Osteocyte (in vitro differentiated cells): ENCODE results near the gene SH3PXD2B. TPM values are rescaled to one million over a fixed set of nuclear protein-coding genes. Genes with fewer than 3 reads are reported as not detected.

Experiments
- DNase-seq: peaks from one replicate; pipeline ENCODE4 v3.0.0; 2021; ENCODE audit warnings: mixed read lengths; ENCODE audit not compliant: unreplicated experiment; ENCODE audit errors: extremely low spot score
- H3K27ac Mint-ChIP-seq: one replicate; pipeline ENCODE4 v1.8.0; 2021; ENCODE audit warnings: mild to moderate bottlenecking, mixed read lengths; ENCODE audit not compliant: unreplicated experiment
- H3K27me3 Mint-ChIP-seq: one replicate; pipeline ENCODE4 v1.8.0; 2021; ENCODE audit warnings: mixed read lengths; ENCODE audit not compliant: unreplicated experiment
- H3K36me3 Mint-ChIP-seq: one replicate; pipeline ENCODE4 v1.8.0; 2021; ENCODE audit warnings: mixed read lengths; ENCODE audit not compliant: unreplicated experiment
- H3K4me1 Mint-ChIP-seq: one replicate; pipeline ENCODE4 v1.8.0; 2021; ENCODE audit warnings: mixed read lengths; ENCODE audit not compliant: unreplicated experiment
- H3K4me3 Mint-ChIP-seq: one replicate; pipeline ENCODE4 v1.8.0; 2021; ENCODE audit warnings: mild to moderate bottlenecking, moderate library complexity, mixed read lengths; ENCODE audit not compliant: unreplicated experiment
- H3K9me3 Mint-ChIP-seq: one replicate; pipeline ENCODE4 v1.8.0; 2021; ENCODE audit warnings: mixed read lengths; ENCODE audit not compliant: unreplicated experiment
- CTCF ChIP-seq: fragments of 200-600 bp; sonication (generic); IDR thresholded peaks from 2 replicates; pipeline ENCODE4 v1.5.0; 2021; ENCODE audit warnings: antibody characterized with exemption, mild to moderate bottlenecking, moderate library complexity
- total RNA-seq: library from RNA; stranded (reverse); gene quantifications from 2 replicates; pipeline ENCODE4 v1.2.1, GENCODE V29; 2021

The SH3PXD2B gene
- total RNA-seq, 1 donor from 2014 or later, result 114 TPM

GRCh38 chr5:172426086-172426485 lies 28.2 kb downstream of the SH3PXD2B start:
- no peaks in the 10 kb centered on the region for H3K9me3 Mint-ChIP-seq
- H3K27ac Mint-ChIP-seq, result no peak overlapping the region
- no peak overlapping the region for H3K4me3 Mint-ChIP-seq
- H3K36me3 Mint-ChIP-seq, result peaks cover 29% of the 10 kb centered on the region
- TF ChIP-seq CTCF, result no peak
- H3K4me1 Mint-ChIP-seq, result peaks cover 36% of the 10 kb centered on the region
- no peak for DNase-seq
- H3K27me3 Mint-ChIP-seq, result no peaks in the 10 kb centered on the region

- TF ChIP-seq CTCF, result no peak
- H3K4me1 Mint-ChIP-seq, result peaks cover 42% of the 10 kb centered on the region
- no peaks in the 10 kb centered on the region for H3K9me3 Mint-ChIP-seq
- peak overlapping the region; percentile 24 for H3K27ac Mint-ChIP-seq
- no peak overlapping the region for H3K4me3 Mint-ChIP-seq
- no peaks in the 10 kb centered on the region for H3K27me3 Mint-ChIP-seq
- DNase-seq, result no peak
- peaks cover 34% of the 10 kb centered on the region for H3K36me3 Mint-ChIP-seq
Measured at GRCh38 chr5:172425402-172425801, 28.9 kb downstream of the SH3PXD2B start.

- H3K27me3 Mint-ChIP-seq, result no peaks in the 10 kb centered on the region
- no peaks in the 10 kb centered on the region for H3K9me3 Mint-ChIP-seq
- no peak for DNase-seq
- no peak overlapping the region for H3K27ac Mint-ChIP-seq
- peaks cover 36% of the 10 kb centered on the region for H3K36me3 Mint-ChIP-seq
- peaks cover 48% of the 10 kb centered on the region for H3K4me1 Mint-ChIP-seq
- TF ChIP-seq CTCF, result no peak
- H3K4me3 Mint-ChIP-seq, result no peak overlapping the region
Measured at GRCh38 chr5:172424808-172425207, 29.5 kb downstream of the SH3PXD2B start.

GRCh38 chr5:172424111-172424490 lies 30.2 kb downstream of the SH3PXD2B start:
- H3K27me3 Mint-ChIP-seq, result no peaks in the 10 kb centered on the region
- no peak for TF ChIP-seq CTCF
- H3K9me3 Mint-ChIP-seq, result no peaks in the 10 kb centered on the region
- peaks cover 52% of the 10 kb centered on the region for H3K4me1 Mint-ChIP-seq
- peak overlapping the region; percentile 20 for H3K27ac Mint-ChIP-seq
- no peak for DNase-seq
- H3K4me3 Mint-ChIP-seq, result no peak overlapping the region
- H3K36me3 Mint-ChIP-seq, result peaks cover 38% of the 10 kb centered on the region

- no peak overlapping the region for H3K27ac Mint-ChIP-seq
- DNase-seq, result no peak
- H3K27me3 Mint-ChIP-seq, result no peaks in the 10 kb centered on the region
- peaks cover 54% of the 10 kb centered on the region for H3K4me1 Mint-ChIP-seq
- H3K36me3 Mint-ChIP-seq, result peaks cover 38% of the 10 kb centered on the region
- H3K4me3 Mint-ChIP-seq, result no peak overlapping the region
- no peak for TF ChIP-seq CTCF
- no peaks in the 10 kb centered on the region for H3K9me3 Mint-ChIP-seq
Measured at GRCh38 chr5:172423379-172424110, 30.8 kb downstream of the SH3PXD2B start.
